A673 (cell line): ENCODE data around the gene SLC1A1. TPM values are rescaled to one million over a fixed set of nuclear protein-coding genes. Genes with fewer than 3 reads are reported as not detected.

ENCODE experiments used
- BruUV-seq: library from RNA; stranded (reverse); fragments of 400-500 nt; replicated peaks from 2 replicates; lab custom pipeline; 2021; lab: Mats Ljungman, UMichigan
- CTCF ChIA-PET: fragments of 300-600 bp; sonication (Branson Sonifier 250); formaldehyde crosslinking; loops from one replicate; lab custom pipeline; 2022; ENCODE audit warnings: antibody characterized with exemption; lab: Charles Lee
- POLR2A ChIA-PET: fragments of 300-600 bp; sonication (Branson Sonifier 250); formaldehyde crosslinking; loops from one replicate; lab custom pipeline; 2022; ENCODE audit warnings: antibody characterized with exemption; ENCODE audit not compliant: low non-redundant PET; lab: Charles Lee
- DNase-seq: peaks from one replicate; pipeline ENCODE4 v3.0.0-alpha.2; 2015; ENCODE audit warnings: low spot score
- H3K27ac ChIP-seq: fragments of 200-600 bp; sonication (generic); 2 replicates; pipeline ENCODE4 v1.5.1; 2016; ENCODE audit warnings: mixed run types, low read depth, mild to moderate bottlenecking, mixed read lengths, antibody characterized with exemption, low read length; ENCODE audit not compliant: poor library complexity, severe bottlenecking
- H3K27me3 ChIP-seq: fragments of 200-600 bp; sonication (generic); replicated peaks from 2 replicates; pipeline ENCODE4 v1.6.1; 2017; ENCODE audit warnings: mixed run types, low read depth, mild to moderate bottlenecking, mixed read lengths, antibody characterized with exemption, low read length; ENCODE audit not compliant: insufficient read depth, poor library complexity
- H3K36me3 ChIP-seq: fragments of 200-600 bp; sonication (generic); 2 replicates; pipeline ENCODE4 v1.6.1; 2016; ENCODE audit warnings: mixed run types, mild to moderate bottlenecking, mixed read lengths, antibody characterized with exemption, low read length; ENCODE audit not compliant: insufficient read depth, poor library complexity, severe bottlenecking
- H3K4me1 ChIP-seq: fragments of 200-600 bp; sonication (generic); 2 replicates; pipeline ENCODE4 v1.6.1; 2017; ENCODE audit warnings: mixed run types, mild to moderate bottlenecking, mixed read lengths, antibody characterized with exemption, low read length; ENCODE audit not compliant: insufficient read depth, poor library complexity, severe bottlenecking
- H3K4me3 ChIP-seq: fragments of 200-600 bp; sonication (generic); 2 replicates; pipeline ENCODE4 v1.5.1; 2016; ENCODE audit warnings: low read depth, mixed run types, mild to moderate bottlenecking, mixed read lengths, low read length; ENCODE audit not compliant: poor library complexity, severe bottlenecking
- H3K9me3 ChIP-seq: fragments of 200-600 bp; sonication (generic); 2 replicates; pipeline ENCODE4 v1.6.1; 2016; ENCODE audit warnings: mixed run types, low read depth, mild to moderate bottlenecking, mixed read lengths, antibody characterized with exemption, low read length; ENCODE audit not compliant: poor library complexity, severe bottlenecking
- CTCF ChIP-seq: fragments of 300-800, 200-600 bp; sonication (generic); conservative IDR thresholded peaks from 2 replicates; pipeline ENCODE4 v1.5.1; 2017; ENCODE audit warnings: low read depth, mild to moderate bottlenecking, antibody characterized with exemption, low read length, moderate library complexity, mixed read lengths
- EZH2 ChIP-seq: fragments of 200-600 bp; sonication (generic); IDR thresholded peaks from 2 replicates; pipeline ENCODE4 v1.6.1; 2017; ENCODE audit warnings: borderline replicate concordance, low read depth, mild to moderate bottlenecking, mixed read lengths, antibody characterized with exemption, low read length; ENCODE audit not compliant: poor library complexity, severe bottlenecking
- intact Hi-C: fragments of 100-400 bp; cut with micrococcal nuclease; formaldehyde crosslinking; loops from one replicate; pipeline ENCODE4 v1.10.0; 2022; ENCODE audit not compliant: unreplicated experiment
- total RNA-seq: library from RNA; stranded (reverse); gene quantifications from 2 replicates; pipeline ENCODE4 v1.2.3, GENCODE V29; 2021

The SLC1A1 gene
- total RNA-seq, 1 experiment from 2014 or later: 8.7 TPM

- Histone ChIP-seq H3K27me3 (no peaks in the 10 kb centered on the region), H3K4me3 (no peak overlapping the region), H3K27ac (no peak overlapping the region), H3K36me3 (no peaks in the 10 kb centered on the region), H3K4me1 (peaks cover 8% of the 10 kb centered on the region), H3K9me3 (no peaks in the 10 kb centered on the region)
- DNase-seq: no peak
- BruUV-seq: no TSS peak
- no peak for TF ChIP-seq CTCF
- no peak for TF ChIP-seq EZH2
- ChIA-PET POLR2A (no interaction called here), CTCF (no interaction called here)
- intact Hi-C loops: no loop called here
Measured at GRCh38 chr9:4496497-4496896, 6.2 kb downstream of the SLC1A1 start.

GRCh38 chr9:4497395-4497794, 7.1 kb downstream of the SLC1A1 start:
- Histone ChIP-seq H3K9me3 (no peaks in the 10 kb centered on the region), H3K4me1 (peaks cover 8% of the 10 kb centered on the region), H3K27ac (no peak overlapping the region), H3K4me3 (no peak overlapping the region), H3K27me3 (no peaks in the 10 kb centered on the region), H3K36me3 (no peaks in the 10 kb centered on the region)
- TF ChIP-seq EZH2 (no peak), CTCF (no peak)
- POLR2A ChIA-PET: no interaction called here
- DNase-seq: no peak
- no TSS peak for BruUV-seq
- intact Hi-C loops: no loop called here
- CTCF ChIA-PET: no interaction called here

GRCh38 chr9:4497855-4498254, 7.6 kb downstream of the SLC1A1 start:
- Histone ChIP-seq H3K36me3 (no peaks in the 10 kb centered on the region), H3K4me1 (peaks cover 8% of the 10 kb centered on the region), H3K27me3 (no peaks in the 10 kb centered on the region), H3K27ac (no peak overlapping the region), H3K9me3 (no peaks in the 10 kb centered on the region), H3K4me3 (no peak overlapping the region)
- TF ChIP-seq CTCF: no peak
- TF ChIP-seq EZH2: no peak
- ChIA-PET CTCF (no interaction called here), POLR2A (no interaction called here)
- intact Hi-C loops: no loop called here
- DNase-seq: peak; percentile 15
- no TSS peak for BruUV-seq
